Renal cortex interstitium (tissue), 11 donors: ENCODE data around the gene TECPR2. TPM values are rescaled to one million over a fixed set of nuclear protein-coding genes. Genes with fewer than 3 reads are reported as not detected.

ENCODE experiments used
- DNase-seq, 11 donors: peaks; one replicate each; pipeline ENCODE4 v3.0.0-alpha.2; 2013; ENCODE audit warnings: low read depth in 9 of 11, low spot score in 4 of 11; ENCODE audit errors: extremely low read depth in 1 of 11
- polyA plus RNA-seq, 3 donors: library from polyadenylated mRNA; unstranded; fragments of 120-200 nt; gene quantifications; one replicate each; pipeline ENCODE4 v1.2.1, GENCODE V29; 2013; ENCODE audit not compliant: insufficient read length in 3 of 3

Gene TECPR2
- polyA plus RNA-seq, 3 donors = 14.7 to 19.6 (median 16.8) TPM

DNA sequence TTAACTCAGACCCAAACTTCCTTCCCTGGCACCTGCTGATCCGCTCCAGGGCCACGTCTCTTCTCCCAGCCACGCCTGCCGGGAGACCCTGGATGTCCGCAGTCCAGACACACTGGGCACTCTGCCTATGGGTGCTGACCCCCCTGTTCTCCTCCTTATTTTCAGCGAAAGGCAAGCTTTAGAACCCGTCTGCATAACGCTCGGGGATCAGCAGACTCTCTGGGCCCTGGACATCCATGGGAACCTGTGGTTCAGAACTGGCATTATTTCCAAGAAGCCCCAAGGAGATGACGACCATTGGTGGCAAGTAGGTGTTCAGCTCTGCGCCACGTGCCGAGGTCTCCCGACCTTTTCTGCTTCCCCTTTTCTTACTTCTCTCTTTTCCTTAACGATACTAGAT, 82.9 kb downstream of the TECPR2 start:
- DNase-seq = no peak

DNA sequence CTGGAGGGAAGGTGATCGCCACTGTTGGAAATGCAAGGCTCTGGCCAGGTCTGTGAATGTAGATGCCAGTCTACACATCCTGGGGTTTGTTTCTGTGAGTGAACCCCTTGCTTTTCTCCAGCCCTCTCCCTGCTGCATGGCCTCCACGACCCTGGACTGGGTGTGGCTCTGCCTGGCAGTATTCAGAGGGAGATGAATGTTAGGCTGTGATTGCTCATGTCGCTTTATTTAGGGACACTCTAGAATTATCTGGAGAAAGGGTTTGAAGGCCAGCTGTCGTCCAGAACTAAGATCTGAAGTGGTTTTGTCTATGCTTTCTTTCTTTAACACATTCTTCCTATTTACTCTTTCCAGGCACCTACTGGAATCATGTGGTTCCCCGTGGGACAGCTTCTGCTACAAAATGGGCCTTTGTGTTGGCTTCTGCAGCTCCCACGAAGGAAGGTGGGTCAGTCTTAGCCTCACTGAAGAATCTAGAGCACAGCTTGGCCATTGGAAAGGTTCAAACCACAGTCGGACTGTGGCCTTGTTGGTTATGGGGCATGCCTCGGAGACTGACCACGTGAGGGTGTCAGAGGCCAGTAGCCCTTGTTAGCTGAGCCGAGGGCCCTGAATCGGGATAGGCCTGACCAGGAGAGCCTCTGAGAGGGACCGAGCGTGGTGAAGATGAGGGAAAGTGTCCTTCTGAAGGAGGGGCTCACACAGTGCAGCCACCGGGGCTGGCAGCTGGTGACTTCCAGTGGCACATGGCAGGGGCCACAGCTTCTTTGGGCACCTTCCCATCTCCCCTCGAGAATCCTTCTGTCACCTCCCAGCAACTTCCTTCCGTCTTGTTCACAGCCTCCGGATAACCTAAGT, 87.7 kb downstream of the TECPR2 start:
- no peak for DNase-seq

DNA sequence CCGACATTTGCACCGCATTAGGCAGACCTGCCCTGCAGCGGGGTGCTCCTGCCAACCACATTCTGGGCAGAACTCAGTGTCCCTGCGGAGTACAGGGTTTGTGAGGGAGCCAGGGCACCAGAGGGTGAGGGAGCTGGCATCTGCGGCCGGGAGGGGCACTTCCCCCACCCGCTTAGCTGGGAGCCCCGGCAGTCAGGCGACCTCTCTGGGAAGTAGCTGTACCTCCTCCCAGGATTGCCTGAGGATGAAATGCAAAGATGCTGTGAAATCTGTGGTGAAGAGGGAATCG, 88.3 kb downstream of the TECPR2 start:
- no peak for DNase-seq

DNA sequence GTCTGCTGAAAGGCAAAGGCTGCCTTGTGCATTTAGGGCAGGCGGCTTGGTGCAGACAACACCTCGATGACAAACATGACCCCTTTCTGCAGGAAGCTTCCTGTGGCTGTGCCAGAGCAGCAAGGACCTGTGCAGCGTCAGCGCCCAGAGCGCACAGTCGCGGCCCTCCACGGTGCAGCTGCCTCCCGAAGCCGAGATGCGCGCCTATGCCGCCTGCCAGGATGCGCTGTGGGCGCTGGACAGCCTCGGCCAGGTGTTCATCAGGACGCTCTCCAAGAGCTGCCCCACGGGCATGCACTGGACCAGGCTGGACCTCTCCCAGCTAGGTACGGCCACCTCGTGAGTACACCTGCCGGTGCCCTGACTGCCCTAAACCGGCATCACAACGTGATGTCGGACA, 89.6 kb downstream of the TECPR2 start:
- no peak for DNase-seq

DNA sequence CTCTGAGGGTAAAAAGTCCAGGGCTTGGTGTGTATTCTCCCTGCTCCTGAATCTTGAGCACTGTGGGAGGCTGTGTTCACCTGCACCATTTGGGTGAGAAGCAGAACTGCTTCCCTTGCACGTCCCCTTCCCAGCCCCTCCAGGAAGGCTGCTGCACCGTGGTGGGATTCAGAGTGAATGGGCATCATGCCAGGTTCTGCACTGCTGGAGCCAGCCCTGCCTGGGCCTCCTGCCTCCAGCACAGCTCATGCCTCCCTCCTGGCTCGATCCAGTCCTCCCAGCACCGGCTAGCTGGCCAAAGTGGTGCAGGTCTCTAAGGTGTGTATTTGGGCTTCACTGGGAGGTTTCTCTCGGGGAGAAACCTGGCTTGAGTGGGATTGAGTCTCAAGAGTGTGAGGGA, 92.0 kb downstream of the TECPR2 start:
- no peak for DNase-seq

DNA sequence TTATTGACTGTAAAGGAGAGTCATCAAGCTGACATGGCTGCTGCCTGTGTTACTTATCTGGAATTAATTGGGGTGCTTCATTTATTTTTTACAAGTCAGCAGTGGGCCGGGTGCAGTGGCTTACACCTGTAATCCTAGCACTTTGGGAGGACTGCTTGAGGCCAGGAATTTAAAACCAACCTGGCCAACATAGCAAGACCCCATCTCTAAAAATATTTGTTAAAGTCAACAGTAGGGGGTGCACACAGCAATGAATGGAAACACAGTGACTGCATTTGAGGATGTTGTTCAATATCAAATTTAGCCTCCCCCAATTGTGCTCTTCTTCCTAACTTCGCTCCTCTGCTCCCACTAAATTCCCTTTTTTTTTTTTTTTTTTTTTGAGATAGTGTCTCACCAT, 94.8 kb downstream of the TECPR2 start:
- DNase-seq = no peak

DNA sequence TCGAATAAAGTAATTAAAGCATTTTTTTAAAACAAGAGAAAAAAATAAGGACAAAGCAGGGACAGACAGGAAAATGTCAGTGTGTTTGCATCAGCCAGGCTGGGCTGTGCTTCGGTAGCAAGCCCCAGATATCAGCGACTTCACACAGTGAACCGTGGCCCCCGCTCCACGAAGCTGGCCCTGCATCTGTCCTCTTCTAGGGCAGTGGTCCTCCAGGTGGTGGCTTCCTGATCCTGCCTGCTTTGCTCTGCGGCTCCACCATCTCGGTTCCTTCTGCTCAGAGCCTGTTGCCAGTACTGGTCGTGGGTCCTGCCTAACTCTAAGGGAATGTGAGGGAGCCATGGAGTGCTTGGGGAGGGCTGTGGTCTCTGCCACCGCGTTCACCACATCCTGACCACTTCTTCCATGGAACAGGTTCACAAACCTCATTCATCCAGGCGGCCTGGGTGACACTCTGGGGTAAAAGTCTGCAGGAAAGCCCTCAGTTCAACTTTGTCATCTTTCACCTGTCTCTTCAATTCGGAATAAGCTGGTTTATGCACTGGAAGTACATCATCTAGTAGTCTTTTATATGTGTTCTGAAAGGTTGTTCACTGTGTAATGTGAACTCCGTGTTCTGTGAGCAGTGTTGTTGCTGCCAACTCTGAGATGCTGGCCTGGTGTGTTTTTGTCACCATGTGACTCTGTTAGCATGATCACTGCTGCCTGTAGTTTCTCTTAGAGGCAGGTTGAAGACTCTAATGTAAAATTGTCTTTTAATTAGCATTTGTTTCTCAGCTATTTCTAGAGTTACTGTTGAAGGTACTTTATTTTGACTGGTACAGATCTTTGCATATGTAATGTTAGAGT, 99.0 kb downstream of the TECPR2 start:
- DNase-seq = no peak

DNA sequence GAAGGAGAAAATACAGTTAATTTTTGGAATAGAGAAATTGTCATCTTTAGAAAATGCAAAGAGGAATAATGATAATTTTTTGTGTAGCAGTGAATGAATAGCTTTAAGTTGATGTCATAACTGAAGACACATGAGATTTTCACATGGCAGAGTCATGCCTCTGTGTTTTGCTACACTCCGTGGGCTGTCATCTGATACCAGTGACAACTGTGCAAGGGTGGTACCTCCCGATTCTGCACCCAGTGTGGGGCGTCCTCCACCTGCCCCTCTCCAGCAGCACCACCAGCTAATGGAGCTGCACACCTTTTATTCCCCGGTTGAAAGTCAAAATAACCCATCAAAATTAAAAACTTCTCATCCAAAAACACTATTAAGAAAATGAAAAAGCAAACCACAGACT, 99.7 kb downstream of the TECPR2 start:
- no peak for DNase-seq

DNA sequence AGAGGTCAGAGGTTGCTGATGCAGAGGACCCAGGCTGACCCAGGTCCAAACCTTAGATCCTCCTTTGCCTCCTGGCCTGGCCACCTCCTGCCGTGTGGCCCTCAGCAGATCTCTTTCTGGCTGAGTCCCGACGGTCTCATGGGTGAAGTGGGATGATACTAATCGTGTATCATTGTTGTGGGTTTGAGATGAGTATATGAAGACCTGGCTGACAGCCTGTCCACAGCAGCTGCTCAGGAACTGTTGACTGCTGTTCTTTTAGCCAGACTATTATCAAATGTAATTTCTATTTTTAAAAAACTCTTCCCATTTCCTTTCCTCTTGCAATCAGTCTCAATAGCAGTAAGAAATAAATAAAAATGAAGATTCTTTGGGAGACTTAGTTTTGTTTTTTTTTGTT, 101.3 kb downstream of the TECPR2 start:
- no peak for DNase-seq

DNA sequence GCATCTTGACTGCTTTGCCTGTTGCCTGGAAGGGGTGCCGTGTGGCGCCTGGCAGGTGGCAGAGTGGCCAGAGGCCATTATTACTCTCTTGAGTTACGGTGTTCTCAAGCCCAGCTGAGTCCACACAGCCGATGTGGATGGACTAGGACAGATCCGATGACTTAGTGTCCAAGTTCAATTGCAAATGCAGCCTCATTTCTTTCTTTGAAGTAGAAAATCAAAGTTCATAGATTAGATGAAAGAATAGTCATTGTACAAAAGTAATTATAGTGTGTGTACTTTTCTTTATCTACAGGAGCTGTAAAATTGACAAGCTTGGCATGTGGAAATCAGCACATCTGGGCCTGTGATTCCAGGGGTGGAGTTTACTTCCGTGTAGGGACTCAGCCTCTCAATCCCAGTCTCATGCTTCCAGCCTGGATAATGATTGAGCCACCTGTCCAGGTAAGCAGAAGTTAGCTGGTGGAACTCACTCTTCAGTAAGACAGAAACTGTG, 102.2 kb downstream of the TECPR2 start:
- no peak for DNase-seq

DNA sequence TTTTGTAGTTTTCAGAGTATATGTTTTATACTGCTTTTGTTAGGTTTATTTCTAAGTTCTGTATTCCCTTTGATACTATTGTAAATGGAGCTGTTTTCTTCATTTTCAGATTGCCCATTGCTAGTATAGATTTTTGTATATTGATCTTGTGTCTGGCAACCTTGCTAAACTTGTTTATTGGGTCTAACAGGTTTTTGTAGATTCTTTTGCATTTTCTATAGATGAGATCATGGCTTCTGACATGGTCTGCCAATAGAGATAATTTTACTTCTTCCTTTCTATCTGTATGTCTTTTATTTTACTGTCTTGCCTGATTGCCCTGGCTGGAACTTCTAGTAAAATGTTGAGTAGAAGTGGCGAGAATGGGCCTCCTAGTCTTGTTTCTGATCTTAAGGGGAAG, 106.5 kb downstream of the TECPR2 start:
- no peak for DNase-seq

DNA sequence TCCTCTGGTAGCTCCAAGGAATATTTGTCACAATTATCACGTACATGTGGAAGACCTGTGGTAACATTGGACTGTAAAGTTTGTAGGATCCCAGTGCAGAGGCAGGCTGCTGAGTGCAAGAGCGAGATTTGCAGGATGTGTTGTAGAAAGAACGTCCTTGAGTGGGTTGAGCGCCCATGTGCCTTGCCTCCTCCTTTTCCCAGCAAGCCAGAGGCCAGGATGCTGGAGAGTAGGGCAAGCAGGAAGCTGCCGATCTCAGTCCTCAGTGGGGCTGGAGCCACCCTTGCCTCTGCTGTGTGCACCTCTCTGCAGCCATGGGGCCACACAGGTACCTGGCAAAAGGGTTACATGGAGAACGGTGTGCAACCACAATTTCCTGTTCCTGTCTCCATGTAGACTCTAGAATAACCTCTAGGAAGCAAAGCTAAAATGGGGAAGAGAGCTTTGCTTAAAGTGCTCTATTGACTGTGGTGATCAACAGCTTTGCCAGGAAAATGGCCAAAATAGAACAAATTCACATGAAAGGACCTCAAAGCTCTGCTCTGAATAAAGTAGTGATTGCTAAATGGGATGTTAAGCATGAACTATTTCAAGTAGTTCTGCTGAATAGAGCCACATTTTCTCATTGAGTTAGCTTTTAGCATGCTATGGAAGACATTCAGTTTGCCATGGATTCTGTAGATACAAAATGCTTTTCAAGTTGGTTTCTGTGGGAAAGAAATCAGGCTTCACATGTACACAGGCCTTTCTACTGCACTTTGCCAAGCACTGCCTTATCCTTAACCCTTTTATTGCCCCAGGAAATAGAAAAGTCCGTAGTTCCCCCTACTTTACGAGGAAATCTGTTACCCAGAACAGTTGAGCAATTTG, 109.4 kb downstream of the TECPR2 start:
- no peak for DNase-seq

DNA sequence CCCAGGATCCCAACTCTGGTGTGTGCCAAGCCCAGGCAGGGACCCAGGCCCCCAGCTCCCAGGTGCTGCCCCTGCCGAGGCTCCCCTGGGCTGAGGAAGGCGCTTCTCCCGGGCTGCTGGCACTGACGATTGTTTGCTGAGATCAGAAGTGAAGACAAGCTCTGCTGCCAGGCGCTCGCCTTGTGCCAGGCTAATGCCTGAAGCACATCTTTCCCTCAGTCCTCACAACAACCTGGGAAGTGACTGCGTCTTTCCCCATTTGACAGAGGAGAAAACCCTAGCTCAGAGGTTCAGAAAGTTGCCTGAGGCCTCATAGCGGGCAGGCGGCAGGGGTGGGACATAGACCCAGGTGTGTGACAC, 110.0 kb downstream of the TECPR2 start:
- DNase-seq = no peak

DNA sequence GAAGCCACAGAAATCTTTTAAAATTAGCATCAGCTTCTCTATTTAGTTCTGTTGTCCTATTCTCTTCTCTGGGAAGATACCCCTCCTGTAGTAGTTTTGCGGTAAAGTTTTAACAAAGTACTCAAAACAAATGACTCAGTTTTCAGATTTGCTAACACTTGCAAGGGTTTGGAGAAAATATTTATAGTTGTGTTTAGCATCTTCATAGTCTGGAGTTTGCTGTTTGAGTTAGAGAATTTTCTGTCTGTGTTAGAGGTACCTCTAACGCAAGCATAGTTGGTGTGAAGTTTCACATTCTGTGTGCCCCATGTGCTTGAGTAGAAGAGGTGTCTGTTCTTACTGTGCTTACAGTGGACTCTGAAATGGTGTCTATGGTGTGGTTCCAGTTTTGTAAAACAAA, 110.8 kb downstream of the TECPR2 start:
- no peak for DNase-seq

DNA sequence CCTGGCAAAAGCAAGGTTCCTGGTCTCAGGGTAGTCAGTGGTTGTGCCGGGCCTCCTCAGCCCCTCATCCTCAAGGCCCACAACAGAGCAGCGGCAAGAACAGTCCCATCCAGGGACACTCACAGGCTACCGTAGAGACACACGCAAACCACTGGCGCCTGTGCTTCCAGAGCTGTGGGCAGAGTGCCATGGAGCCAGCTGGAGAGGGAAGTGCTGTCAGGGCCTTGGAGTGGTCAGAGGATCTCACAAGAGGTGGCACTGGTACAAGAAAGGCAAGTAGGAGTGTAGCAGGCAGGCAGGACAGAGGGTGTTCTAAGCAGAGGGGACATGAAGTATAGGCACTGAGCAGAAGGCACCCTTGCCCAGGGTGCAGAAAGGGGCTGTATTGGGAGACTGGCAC, 112.2 kb downstream of the TECPR2 start:
- DNase-seq = no peak

DNA sequence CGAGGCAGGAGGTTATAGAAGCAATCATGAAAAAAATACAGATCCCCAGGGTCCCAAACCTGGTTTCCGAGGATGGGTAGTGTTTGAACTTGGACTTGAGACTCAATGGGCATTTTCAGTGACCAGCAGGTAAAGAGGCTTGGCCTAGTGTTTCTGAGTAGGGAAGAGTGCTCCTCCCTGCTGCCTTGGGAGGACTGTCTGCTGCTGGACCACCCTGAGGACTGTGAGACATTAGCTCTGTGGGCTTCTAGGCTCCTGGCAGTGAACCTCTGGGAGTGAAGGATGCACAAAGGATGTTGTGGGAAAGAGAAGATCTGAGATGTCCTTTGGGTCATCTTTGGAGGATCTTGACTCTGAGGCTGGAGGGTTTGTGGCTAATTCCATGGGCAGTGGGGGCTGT, 116.4 kb downstream of the TECPR2 start:
- DNase-seq = no peak

DNA sequence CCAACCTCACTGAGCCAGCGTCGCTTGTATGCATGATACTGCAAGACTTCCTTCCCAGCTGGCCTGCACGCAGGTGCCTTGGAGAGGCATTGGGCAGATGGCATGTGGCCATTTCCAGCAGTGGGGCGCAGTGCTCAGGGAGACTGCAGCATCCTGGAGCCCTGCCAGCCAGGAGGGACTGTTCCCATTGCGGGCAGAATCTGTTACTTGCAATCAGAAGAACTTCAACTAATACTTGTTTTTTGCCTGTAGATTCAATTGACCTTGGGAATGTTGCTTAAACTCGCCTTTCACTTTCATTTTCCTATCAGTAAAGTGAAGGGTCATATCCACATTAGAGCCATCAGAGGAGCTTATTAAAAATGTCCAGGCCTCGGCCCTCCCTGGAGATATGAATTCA, 117.0 kb downstream of the TECPR2 start:
- DNase-seq = no peak

DNA sequence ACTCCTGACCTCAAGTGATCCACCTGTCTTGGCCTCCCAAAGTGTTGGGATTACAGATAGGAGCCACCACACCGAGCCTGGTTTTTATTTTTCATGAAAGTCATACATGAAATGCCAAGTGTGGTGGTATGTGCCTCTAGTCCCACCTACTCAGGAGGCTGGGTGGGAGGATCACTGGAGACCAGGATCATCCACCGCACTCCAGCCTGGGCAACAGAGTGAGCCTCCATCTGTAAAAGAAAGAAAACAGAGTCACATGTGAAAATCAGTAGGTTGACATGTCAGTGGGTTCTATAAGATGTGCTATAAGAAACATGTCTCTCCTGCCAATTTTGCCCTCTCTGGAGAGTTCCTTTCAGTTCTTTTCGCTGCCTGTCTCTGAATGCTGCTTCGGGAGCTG, 118.6 kb downstream of the TECPR2 start:
- DNase-seq = no peak

DNA sequence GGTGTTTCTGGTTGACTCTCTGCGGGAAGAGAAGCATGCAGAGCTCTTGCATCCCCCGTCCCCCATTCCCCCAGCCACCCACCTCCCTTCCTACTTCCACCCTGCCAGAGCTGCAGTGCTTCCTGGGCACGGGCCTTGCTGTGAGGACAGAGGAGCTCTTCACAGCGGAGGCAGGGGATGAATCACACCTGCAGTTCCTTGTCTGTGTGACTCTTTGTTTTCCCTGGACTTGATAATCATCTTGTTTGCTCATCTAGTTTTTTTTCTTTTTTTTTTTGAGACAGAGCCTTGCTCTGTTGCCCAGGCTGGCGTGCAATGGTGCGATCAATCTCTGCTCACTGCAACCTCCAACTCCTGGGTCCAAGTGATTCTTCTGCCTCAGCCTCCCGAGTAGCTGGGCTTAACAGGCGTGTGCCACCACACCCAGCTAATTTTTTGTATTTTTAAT, 119.1 kb downstream of the TECPR2 start:
- DNase-seq = no peak

DNA sequence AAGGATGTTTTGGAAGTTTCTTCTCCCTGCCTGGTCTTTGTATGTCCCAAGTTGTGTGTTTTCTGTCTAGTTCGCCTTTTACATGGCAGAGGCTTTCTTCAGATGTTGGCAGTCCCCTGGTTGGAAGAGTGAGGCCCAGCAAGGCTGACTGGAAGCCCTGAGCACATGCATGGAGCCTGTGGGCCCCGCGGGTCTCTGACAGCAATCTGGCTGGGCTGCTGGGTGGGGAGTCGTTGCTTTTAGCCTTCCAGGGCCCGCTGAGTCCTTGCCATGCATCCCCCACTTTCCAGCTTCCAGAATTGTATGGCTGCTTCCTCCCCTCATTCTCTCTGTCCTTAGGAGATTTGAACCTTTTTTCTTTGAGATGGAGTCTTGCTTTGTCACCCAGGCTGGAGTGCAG, 121.6 kb downstream of the TECPR2 start:
- DNase-seq = no peak
